ENCODE results near the gene KRTAP21-2. TPM values are rescaled to one million over a fixed set of nuclear protein-coding genes. Genes with fewer than 3 reads are reported as not detected.

The KRTAP21-2 gene
- not detected for polyA plus RNA-seq (2013, experiment 1 of 2)
- not detected for polyA plus RNA-seq (2013, experiment 2 of 2)

DNA sequence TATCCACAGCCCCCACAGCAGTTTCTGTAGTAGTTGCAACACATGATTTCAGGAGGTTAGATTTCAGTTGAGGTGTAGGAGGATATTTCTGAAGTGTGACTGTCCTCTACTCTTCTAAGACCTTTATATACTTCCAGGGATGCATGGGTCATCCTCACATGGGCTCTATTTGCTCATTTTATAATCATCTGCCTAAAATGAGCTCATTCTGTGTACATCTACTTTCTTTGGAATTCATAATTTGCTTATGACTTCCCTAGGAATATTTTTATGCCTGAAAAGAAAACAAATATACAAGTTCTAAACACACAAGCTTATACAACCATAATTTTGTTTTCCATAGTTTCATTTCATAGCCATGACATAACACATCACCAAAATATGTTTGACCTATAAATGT, at the start of gene KRTAP21-2:
KRTAP21-2 (minus strand) TSS at position 101 of the 400 bp plus-strand sequence; CDS start at position 44, 57 bp downstream.
- no peak within 1 kb of the TSS for H3K56ac ChIP-seq (ENCODE audit: low read length)
- no peak within 1 kb of the TSS for H3K4ac ChIP-seq (ENCODE audit: low read depth, low read length)
- no peak for DNase-seq
- H2BK15ac ChIP-seq (replicated peaks; ENCODE audit: low read depth) = no peak within 1 kb of the TSS
- H3K27ac ChIP-seq (ENCODE audit: low read depth, low read length) = no peak within 1 kb of the TSS
- no peak within 1 kb of the TSS for H4K8ac ChIP-seq (ENCODE audit: low read depth, low read length)
- H3K79me2 ChIP-seq (ENCODE audit: control insufficient read depth, insufficient read depth, low read length) = no peaks in the 10 kb centered on the region
- H2BK120ac ChIP-seq (ENCODE audit: low read depth, low read length) = no peak within 1 kb of the TSS
- no peak within 1 kb of the TSS for H2BK5ac ChIP-seq (ENCODE audit: low read length)
- no peak within 1 kb of the TSS for H3K9ac ChIP-seq (ENCODE audit: low read length)
- H3K4me2 ChIP-seq (ENCODE audit: low read length) = no peak within 1 kb of the TSS
- no peaks in the 10 kb centered on the region for H3K4me1 ChIP-seq (ENCODE audit: control insufficient read depth, low read depth, low read length)
- H3K36me3 ChIP-seq (ENCODE audit: control insufficient read depth, insufficient read depth, low read length) = no peaks in the 10 kb centered on the region
- no peak within 1 kb of the TSS for H2AK5ac ChIP-seq (ENCODE audit: low read length)
- H3K79me1 ChIP-seq (ENCODE audit: low read length) = no peaks in the 10 kb centered on the region
- no peaks in the 10 kb centered on the region for H3K27me3 ChIP-seq (ENCODE audit: insufficient read depth, low read length, poor library complexity)
- no peak within 1 kb of the TSS for H3K4me3 ChIP-seq (ENCODE audit: low read length)
- no peak within 1 kb of the TSS for H3K23ac ChIP-seq (ENCODE audit: low read length)
- no peak within 1 kb of the TSS for H4K5ac ChIP-seq (ENCODE audit: low read length)
- H3K18ac ChIP-seq (ENCODE audit: low read length) = no peak within 1 kb of the TSS

DNA sequence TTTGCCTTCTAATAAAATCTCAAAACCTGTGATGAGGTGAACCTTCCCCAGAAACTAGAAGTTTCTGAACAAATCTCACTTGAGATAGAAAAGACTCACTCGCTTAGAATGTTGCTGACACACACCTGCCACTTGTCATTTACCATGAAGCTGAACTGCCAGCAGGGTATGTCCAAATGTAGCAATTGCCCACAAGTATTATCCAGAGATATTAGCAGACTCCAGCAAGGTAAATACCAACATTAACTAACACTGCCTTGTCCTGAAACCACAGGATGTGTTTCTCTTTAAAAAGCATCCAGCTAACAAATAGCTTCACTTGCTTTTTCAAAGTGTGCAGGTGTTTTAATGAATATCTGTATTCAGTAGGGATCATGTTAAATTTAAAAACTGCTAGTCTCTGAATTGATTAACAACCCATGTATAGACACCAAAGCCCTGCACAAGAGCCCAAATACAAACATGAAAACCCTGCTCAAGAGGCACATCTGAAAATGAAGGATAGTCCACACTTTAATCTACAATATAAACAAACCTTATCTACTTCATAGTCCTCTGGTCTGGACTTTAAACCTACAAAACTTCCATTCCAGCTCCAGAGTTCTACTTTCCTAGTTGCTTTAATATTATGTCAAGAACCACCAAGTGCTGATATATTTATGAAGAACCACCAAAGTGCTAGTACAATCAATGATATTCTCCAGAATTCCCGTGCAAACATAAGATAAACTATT, 46.7 kb upstream of the KRTAP21-2 start:
- H2BK15ac ChIP-seq (replicated peaks; ENCODE audit: low read depth) = no peak overlapping the region
- no peak overlapping the region for H2AK5ac ChIP-seq (ENCODE audit: low read length)
- H3K23ac ChIP-seq (ENCODE audit: low read length) = no peak overlapping the region
- H3K27me3 ChIP-seq (ENCODE audit: insufficient read depth, low read length, poor library complexity) = no peaks in the 10 kb centered on the region
- no peak overlapping the region for H3K27ac ChIP-seq (ENCODE audit: low read depth, low read length)
- no peaks in the 10 kb centered on the region for H3K4me1 ChIP-seq (ENCODE audit: control insufficient read depth, low read depth, low read length)
- no peak overlapping the region for H3K4me2 ChIP-seq (ENCODE audit: low read length)
- H3K79me2 ChIP-seq (ENCODE audit: control insufficient read depth, insufficient read depth, low read length) = no peaks in the 10 kb centered on the region
- H3K56ac ChIP-seq (ENCODE audit: low read length) = no peak overlapping the region
- H3K79me1 ChIP-seq (ENCODE audit: low read length) = no peaks in the 10 kb centered on the region
- H3K36me3 ChIP-seq (ENCODE audit: control insufficient read depth, insufficient read depth, low read length) = no peaks in the 10 kb centered on the region
- no peak overlapping the region for H3K4me3 ChIP-seq (ENCODE audit: low read length)
- no peak overlapping the region for H3K9ac ChIP-seq (ENCODE audit: low read length)
- no peak for DNase-seq
- no peak overlapping the region for H4K5ac ChIP-seq (ENCODE audit: low read length)
- no peak overlapping the region for H2BK120ac ChIP-seq (ENCODE audit: low read depth, low read length)
- no peak overlapping the region for H3K18ac ChIP-seq (ENCODE audit: low read length)
- no peak overlapping the region for H4K8ac ChIP-seq (ENCODE audit: low read depth, low read length)
- no peak overlapping the region for H3K4ac ChIP-seq (ENCODE audit: low read depth, low read length)
- WGBS (ENCODE audit: extremely low coverage, insufficient coverage, low lambda C conversion rate) = no CpG with 5 or more reads among the region's 2 CpGs
- no peak overlapping the region for H2BK5ac ChIP-seq (ENCODE audit: low read length)

DNA sequence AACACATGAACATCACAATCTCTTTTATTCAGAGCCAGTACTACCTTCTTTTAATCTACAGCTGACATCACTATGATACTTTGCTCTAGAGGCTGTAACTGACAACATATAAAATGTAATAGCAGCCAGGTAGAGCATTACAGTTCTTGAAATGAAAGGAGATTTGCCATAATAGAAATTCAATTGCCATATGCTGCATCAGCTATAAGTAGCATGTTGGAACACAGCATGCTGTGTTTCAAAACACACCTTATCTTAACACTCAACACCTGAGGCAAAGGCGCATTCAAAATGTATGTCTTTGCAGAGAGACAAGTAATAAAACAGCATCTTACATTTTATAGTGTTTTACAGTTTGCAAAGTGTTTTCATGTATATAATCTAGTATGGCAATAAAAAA, 32.2 kb upstream of the KRTAP21-2 start:
- Histone ChIP-seq H3K36me3 (ENCODE audit: control insufficient read depth, insufficient read depth, low read length) (no peaks in the 10 kb centered on the region), H3K56ac (ENCODE audit: low read length) (no peak overlapping the region), H3K27me3 (ENCODE audit: insufficient read depth, low read length, poor library complexity) (no peaks in the 10 kb centered on the region), H3K27ac (ENCODE audit: low read depth, low read length) (no peak overlapping the region), H2BK5ac (ENCODE audit: low read length) (no peak overlapping the region), H3K79me1 (ENCODE audit: low read length) (no peaks in the 10 kb centered on the region), H3K4me3 (ENCODE audit: low read length) (no peak overlapping the region), H3K23ac (ENCODE audit: low read length) (no peak overlapping the region), H2BK15ac (replicated peaks; ENCODE audit: low read depth) (no peak overlapping the region), H3K4me2 (ENCODE audit: low read length) (no peak overlapping the region), H2AK5ac (ENCODE audit: low read length) (no peak overlapping the region), H3K79me2 (ENCODE audit: control insufficient read depth, insufficient read depth, low read length) (no peaks in the 10 kb centered on the region), H3K9ac (ENCODE audit: low read length) (no peak overlapping the region), H4K5ac (ENCODE audit: low read length) (no peak overlapping the region), H2BK120ac (ENCODE audit: low read depth, low read length) (no peak overlapping the region), H3K18ac (ENCODE audit: low read length) (no peak overlapping the region), H3K4ac (ENCODE audit: low read depth, low read length) (no peak overlapping the region), H4K8ac (ENCODE audit: low read depth, low read length) (no peak overlapping the region), H3K4me1 (ENCODE audit: control insufficient read depth, low read depth, low read length) (no peaks in the 10 kb centered on the region)
- DNase-seq = no peak
- WGBS (ENCODE audit: extremely low coverage, insufficient coverage, low lambda C conversion rate) = no CpG with 5 or more reads among the region's 1 CpG

DNA sequence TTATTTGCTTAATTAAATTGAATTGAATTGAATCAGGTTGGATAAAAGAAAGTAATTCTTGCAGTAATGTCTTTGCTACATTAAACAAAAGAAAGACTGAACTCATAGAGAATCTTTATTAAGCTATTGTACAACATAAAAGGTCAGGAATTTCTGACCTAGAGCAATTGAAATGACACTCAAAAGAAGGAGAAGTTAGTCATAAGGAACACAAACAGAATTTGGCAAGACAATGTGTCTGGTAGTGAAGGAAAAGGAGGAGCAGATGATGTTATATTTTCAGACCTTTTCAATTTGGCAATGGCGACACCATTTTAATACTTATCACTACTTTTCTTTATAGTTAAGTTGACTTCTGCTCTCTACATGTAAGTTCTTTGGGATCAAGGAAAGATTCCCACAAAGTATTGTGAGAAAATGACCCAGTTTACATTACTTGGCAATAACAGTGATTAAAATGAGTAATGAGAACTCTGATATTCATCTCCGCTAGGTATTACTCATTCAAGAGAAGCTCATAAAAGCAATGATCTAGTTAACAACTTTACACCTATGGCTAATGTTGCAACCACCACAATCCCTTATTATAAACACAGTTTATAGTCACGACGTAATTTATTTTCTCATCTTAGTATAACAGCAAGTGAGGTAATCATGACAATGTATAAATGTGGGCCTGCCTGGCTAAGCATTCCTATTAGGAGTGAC, 22.8 kb upstream of the KRTAP21-2 start:
- no peak overlapping the region for H2BK15ac ChIP-seq (replicated peaks; ENCODE audit: low read depth)
- H3K79me1 ChIP-seq (ENCODE audit: low read length) = no peaks in the 10 kb centered on the region
- H3K27ac ChIP-seq (ENCODE audit: low read depth, low read length) = no peak overlapping the region
- H3K4me2 ChIP-seq (ENCODE audit: low read length) = no peak overlapping the region
- no peak for DNase-seq
- H3K18ac ChIP-seq (ENCODE audit: low read length) = no peak overlapping the region
- no peak overlapping the region for H3K23ac ChIP-seq (ENCODE audit: low read length)
- no peak overlapping the region for H4K8ac ChIP-seq (ENCODE audit: low read depth, low read length)
- H3K4ac ChIP-seq (ENCODE audit: low read depth, low read length) = no peak overlapping the region
- no peaks in the 10 kb centered on the region for H3K4me1 ChIP-seq (ENCODE audit: control insufficient read depth, low read depth, low read length)
- no peak overlapping the region for H2BK5ac ChIP-seq (ENCODE audit: low read length)
- H3K56ac ChIP-seq (ENCODE audit: low read length) = no peak overlapping the region
- no peak overlapping the region for H3K4me3 ChIP-seq (ENCODE audit: low read length)
- H2AK5ac ChIP-seq (ENCODE audit: low read length) = no peak overlapping the region
- no peaks in the 10 kb centered on the region for H3K36me3 ChIP-seq (ENCODE audit: control insufficient read depth, insufficient read depth, low read length)
- no peaks in the 10 kb centered on the region for H3K27me3 ChIP-seq (ENCODE audit: insufficient read depth, low read length, poor library complexity)
- H3K79me2 ChIP-seq (ENCODE audit: control insufficient read depth, insufficient read depth, low read length) = no peaks in the 10 kb centered on the region
- no CpG with 5 or more reads among the region's 4 CpGs for WGBS (ENCODE audit: extremely low coverage, insufficient coverage, low lambda C conversion rate)
- no peak overlapping the region for H2BK120ac ChIP-seq (ENCODE audit: low read depth, low read length)
- H3K9ac ChIP-seq (ENCODE audit: low read length) = no peak overlapping the region
- H4K5ac ChIP-seq (ENCODE audit: low read length) = no peak overlapping the region

DNA sequence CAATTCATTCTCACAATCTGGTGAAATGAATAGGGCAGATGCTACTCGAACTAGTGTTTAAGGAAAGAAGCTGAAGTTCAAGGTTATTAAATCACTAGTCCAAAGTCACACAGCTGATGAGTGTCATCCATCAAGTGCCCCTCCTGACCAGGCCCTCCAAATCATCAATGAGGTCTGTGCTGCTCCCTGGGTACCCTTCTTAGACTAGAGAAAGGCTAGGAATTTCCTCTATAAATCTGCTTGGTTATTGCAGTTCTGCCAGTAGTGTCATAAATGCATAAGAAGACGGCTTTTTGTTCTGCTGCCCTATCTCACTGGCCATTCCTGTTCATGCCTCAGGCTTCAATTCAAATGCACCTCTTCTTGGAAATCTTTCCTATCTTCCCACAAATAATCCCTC, 13.7 kb upstream of the KRTAP21-2 start:
- Histone ChIP-seq H3K9ac (ENCODE audit: low read length) (no peak overlapping the region), H2BK5ac (ENCODE audit: low read length) (no peak overlapping the region), H2BK120ac (ENCODE audit: low read depth, low read length) (no peak overlapping the region), H3K27ac (ENCODE audit: low read depth, low read length) (no peak overlapping the region), H3K79me1 (ENCODE audit: low read length) (no peaks in the 10 kb centered on the region), H3K4me1 (ENCODE audit: control insufficient read depth, low read depth, low read length) (no peaks in the 10 kb centered on the region), H2AK5ac (ENCODE audit: low read length) (no peak overlapping the region), H2BK15ac (replicated peaks; ENCODE audit: low read depth) (no peak overlapping the region), H4K8ac (ENCODE audit: low read depth, low read length) (no peak overlapping the region), H3K56ac (ENCODE audit: low read length) (no peak overlapping the region), H4K5ac (ENCODE audit: low read length) (no peak overlapping the region), H3K4me2 (ENCODE audit: low read length) (no peak overlapping the region), H3K4ac (ENCODE audit: low read depth, low read length) (no peak overlapping the region), H3K36me3 (ENCODE audit: control insufficient read depth, insufficient read depth, low read length) (no peaks in the 10 kb centered on the region), H3K79me2 (ENCODE audit: control insufficient read depth, insufficient read depth, low read length) (no peaks in the 10 kb centered on the region), H3K23ac (ENCODE audit: low read length) (no peak overlapping the region), H3K27me3 (ENCODE audit: insufficient read depth, low read length, poor library complexity) (no peaks in the 10 kb centered on the region), H3K4me3 (ENCODE audit: low read length) (no peak overlapping the region), H3K18ac (ENCODE audit: low read length) (no peak overlapping the region)
- DNase-seq = no peak
- no CpG with 5 or more reads among the region's 2 CpGs for WGBS (ENCODE audit: extremely low coverage, insufficient coverage, low lambda C conversion rate)

Measured in mesendoderm (in vitro differentiated cells).